Esophagus squamous epithelium (tissue), 4 donors: Measurements from ENCODE around the gene SEMA5A.

Experiments
- CTCF ChIP-seq, 6 experiments: fragments of 450-650 bp in 4 of 6; fragments of 200-600 bp in 2 of 6; sonication (generic) in 2 of 6; IDR thresholded peaks; one replicate each; pipeline ENCODE4 v1.5.1; 2016 to 2019; ENCODE audit warnings: antibody characterized with exemption in 6 of 6, mild to moderate bottlenecking in 4 of 6, moderate library complexity in 4 of 6
- POLR2A ChIP-seq, 4 donors: fragments of 450-650 bp; IDR thresholded peaks; one replicate each; pipeline ENCODE4 v1.6.1; 2017; ENCODE audit warnings: antibody characterized with exemption in 4 of 4, mild to moderate bottlenecking in 4 of 4, moderate library complexity in 3 of 4

- TF ChIP-seq CTCF (IDR thresholded peaks at IDR 0.05): no peak
- no peak for TF ChIP-seq POLR2A (IDR thresholded peaks at IDR 0.05)
Observed at GRCh38 chr5:9452181-9452580, 93.7 kb downstream of the SEMA5A start.
